ENCODE results near the gene RAD52.

RAD52 gene

GRCh38 chr12:949453-950191 lies at the start of gene RAD52:
RAD52 (minus strand) TSS chr12:949694; CDS start chr12:933058, 16,636 bp downstream.
- DNase-seq: peak; percentile 99

GRCh38 chr12:998020-998874 lies 48.8 kb upstream of the RAD52 start:
- DNase-seq: peak; percentile 21

- DNase-seq: no peak
Observed at GRCh38 chr12:997505-997904, 48.0 kb upstream of the RAD52 start.

- no peak for DNase-seq
Observed at GRCh38 chr12:996881-997280, 47.4 kb upstream of the RAD52 start.

- DNase-seq: no peak
Observed at GRCh38 chr12:992647-993046, 43.2 kb upstream of the RAD52 start.

- DNase-seq: no peak
Observed at GRCh38 chr12:991350-992333, 42.1 kb upstream of the RAD52 start.

- DNase-seq: peak; percentile 74
Observed at GRCh38 chr12:990661-991349, 41.3 kb upstream of the RAD52 start, which contains the start of gene ERC1. ERC1 (plus strand) TSS chr12:991223; CDS start chr12:1027904, 36,681 bp downstream.

GRCh38 chr12:989751-990660 lies 40.5 kb upstream of the RAD52 start:
- peak; percentile 46 for DNase-seq

GRCh38 chr12:989051-989450 lies 39.6 kb upstream of the RAD52 start:
- DNase-seq: no peak

- peak; percentile 15 for DNase-seq
Observed at GRCh38 chr12:988646-989045, 39.2 kb upstream of the RAD52 start.

- no peak for DNase-seq
Observed at GRCh38 chr12:981961-982360, 32.5 kb upstream of the RAD52 start.

- DNase-seq: no peak
Observed at GRCh38 chr12:981176-981828, 31.8 kb upstream of the RAD52 start.

GRCh38 chr12:979349-979748 lies 29.9 kb upstream of the RAD52 start:
- DNase-seq: no peak

- DNase-seq: peak; percentile 50
Observed at GRCh38 chr12:977156-977555, 27.7 kb upstream of the RAD52 start.

- DNase-seq: no peak
Observed at GRCh38 chr12:976644-977043, 27.1 kb upstream of the RAD52 start.

GRCh38 chr12:974271-974862 lies 24.9 kb upstream of the RAD52 start:
- no peak for DNase-seq

- DNase-seq: no peak
Observed at GRCh38 chr12:971991-972390, 22.5 kb upstream of the RAD52 start.

- DNase-seq: no peak
Observed at GRCh38 chr12:969821-970220, 20.3 kb upstream of the RAD52 start.

- no peak for DNase-seq
Observed at GRCh38 chr12:968545-968944, 19.1 kb upstream of the RAD52 start.

GRCh38 chr12:967641-968040 lies 18.1 kb upstream of the RAD52 start:
- no peak for DNase-seq
